NCI-H146 treated with DMSO at 0.1 percent for 48 hours (cell line): ENCODE data around the gene RGS7BP.
"Not testable (repeated sequence)": the region's sequence is repeated elsewhere in the genome, so short reads cannot be mapped to it uniquely, and the experiment has no call there.

Source experiments
- DNase-seq: peaks from one replicate; lab custom pipeline; 2025; ENCODE audit not compliant: unreplicated experiment; lab: John Stamatoyannopoulos, UW

RGS7BP gene

GRCh38 chr5:64557911-64558310 is 52.1 kb downstream of the RGS7BP start:
- no peak for DNase-seq

- not testable (repeated sequence) for DNase-seq
Observed at GRCh38 chr5:64558641-64559040, 52.8 kb downstream of the RGS7BP start.

DNA sequence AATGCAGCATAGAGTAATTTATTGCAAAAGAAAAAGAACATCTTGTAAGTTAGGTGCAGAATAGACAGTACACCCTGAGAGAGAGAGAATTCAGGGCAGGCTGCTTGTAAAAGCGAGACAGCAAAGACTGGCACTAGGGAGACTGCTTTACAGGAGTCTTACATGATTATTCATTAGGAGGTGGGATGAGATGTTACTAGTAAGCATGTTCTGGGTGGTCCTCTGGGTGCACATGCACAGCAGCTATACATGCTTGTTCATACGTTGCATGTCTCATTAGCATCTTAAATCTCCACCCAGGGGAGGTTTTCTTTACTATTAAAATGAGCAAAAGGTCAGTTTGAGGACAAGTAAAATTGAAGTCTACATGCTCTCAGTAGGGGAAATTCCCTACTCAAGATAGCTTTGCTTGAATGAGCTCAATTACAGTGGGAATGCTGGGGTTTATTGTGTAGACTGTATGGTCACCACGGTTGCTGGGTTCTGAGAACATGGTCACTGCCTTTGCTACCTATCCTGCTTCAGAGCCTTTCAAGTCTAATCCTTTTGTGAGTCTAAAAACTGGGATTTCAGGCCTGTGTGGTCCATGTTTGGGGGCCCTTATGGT is 60.6 kb downstream of the RGS7BP start:
- no peak for DNase-seq

DNA sequence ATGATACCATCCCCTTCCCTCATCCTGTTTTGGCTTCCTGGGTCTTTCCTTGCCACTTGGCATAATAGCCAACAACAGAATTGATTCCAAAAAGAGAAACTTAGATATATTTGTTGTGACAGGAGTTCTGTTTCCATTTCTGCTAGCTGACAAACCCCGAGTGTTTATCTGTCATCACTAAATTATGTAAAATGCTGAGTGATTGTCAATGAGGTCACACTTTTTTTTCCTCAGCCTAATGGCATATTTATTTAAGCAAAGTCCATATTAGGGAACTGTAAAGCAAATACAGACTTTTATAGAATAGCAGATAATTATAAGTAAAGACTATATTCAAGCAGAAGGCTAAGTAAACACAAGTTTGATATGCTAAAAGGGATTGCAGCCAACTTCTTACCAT is 64.0 kb downstream of the RGS7BP start:
- peak; percentile 58 for DNase-seq

DNA sequence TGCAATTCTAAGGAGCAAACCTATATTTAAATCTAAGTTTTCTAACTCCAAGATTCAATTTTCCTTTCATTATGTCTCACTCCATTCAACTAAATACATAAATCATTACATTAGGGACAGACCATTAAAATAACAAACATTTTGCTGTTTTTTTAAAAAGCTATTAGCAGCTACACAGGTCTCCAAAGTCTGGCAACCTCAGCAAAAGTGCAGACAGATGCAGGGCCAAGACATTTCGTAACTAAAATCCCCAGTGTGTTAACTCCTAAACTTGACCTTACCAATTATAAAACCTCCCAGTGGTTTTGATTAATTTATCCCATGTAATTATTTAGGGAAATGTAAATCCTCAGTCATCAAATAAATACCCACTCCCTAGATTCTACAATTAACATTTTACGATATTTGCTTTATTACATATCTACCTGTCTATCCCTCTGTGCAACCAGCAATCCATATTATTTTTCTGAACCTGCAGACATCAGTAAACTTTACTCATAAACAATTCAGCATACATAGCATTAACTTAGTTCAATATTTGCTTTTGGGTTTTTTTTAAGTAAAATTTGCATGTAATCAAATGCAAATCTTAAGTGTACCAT is 64.7 kb downstream of the RGS7BP start:
- DNase-seq: no peak

GRCh38 chr5:64575561-64575960 is 69.7 kb downstream of the RGS7BP start:
- no peak for DNase-seq

GRCh38 chr5:64576250-64576649 is 70.4 kb downstream of the RGS7BP start:
- no peak for DNase-seq

- DNase-seq: no peak
Observed at GRCh38 chr5:64585646-64586045, 79.8 kb downstream of the RGS7BP start.

DNA sequence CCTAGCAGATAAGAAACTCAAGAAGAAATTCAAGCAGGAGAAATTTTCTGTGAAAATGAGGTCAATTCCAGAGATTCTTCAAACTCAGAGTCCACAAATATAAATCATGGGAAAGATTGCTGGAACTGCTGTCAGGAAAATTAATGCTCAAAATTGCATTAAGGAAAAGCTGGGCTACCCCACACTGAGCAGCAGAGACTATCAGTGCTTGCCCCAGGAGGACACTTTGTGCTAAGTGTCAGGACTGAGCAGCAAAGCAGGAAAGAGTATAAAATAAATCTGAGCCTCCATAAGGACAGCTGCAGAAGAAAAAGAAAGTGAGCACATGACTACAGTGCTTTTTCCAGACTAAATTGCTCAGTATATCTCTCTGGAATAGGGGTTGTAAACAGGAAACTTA is 81.6 kb downstream of the RGS7BP start:
- no peak for DNase-seq

- no peak for DNase-seq
Observed at GRCh38 chr5:64592730-64593341, 87.0 kb downstream of the RGS7BP start.

DNA sequence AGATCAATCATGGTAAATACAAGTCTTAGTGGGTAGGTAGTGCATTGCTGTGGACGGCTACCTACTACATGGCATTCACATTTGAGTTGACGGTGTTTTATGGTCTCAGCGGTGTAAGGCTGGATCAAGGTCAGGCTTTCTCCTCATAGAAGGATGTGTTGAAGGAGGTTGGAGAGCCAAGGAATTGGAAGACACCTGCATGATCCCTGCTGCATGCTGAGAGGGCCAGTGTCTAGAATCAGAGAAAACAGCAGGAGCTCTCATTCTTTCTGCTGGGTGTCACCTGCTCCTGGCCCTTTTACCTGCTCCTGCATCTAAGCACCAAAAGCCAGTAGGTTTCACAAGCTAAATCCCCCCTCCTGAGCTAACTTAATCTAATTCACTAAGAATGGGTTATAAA is 88.2 kb downstream of the RGS7BP start:
- DNase-seq: no peak

- no peak for DNase-seq
Observed at GRCh38 chr5:64594601-64595000, 88.8 kb downstream of the RGS7BP start.

GRCh38 chr5:64595031-64595855 is 89.4 kb downstream of the RGS7BP start:
- peak; percentile 29 for DNase-seq

DNA sequence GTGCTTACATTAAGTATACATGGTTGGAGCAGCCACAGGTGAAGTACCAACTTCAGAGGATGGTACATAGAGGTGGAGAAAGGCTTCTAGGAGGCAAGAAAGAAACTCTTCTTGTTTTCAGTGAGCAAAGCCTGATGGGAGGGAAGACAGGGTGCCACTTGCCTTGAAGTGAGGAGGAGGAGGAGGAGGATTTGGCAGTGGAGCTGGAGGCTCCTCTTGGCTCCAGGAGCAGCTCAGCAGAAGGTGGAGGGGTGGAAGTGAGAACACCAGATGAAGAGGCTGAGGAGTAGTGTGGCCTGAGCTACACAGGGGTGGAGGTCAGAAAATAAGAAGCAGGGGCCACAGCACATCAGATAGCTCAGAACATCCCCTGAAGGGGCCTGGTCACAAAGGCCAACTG is 93.4 kb downstream of the RGS7BP start:
- no peak for DNase-seq

DNA sequence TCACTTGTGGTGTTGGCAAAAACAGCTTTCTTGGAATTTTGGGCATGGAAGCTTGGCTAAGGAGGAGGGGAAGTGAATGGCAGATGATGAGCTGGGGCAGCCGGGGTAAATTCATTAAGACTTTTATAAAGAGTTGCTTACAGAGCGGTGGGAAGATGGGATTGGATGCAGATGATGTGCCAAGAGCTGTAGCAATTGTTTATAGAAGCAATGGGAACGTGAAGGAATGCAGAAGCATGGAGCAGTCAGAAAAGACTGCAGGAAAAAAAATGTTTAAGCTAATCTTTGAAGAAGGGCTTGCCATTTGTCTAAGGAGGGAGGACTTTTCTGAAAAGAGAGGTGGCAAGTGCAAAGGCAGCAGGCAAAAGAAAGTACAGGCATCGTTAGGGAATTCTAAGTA is 97.9 kb downstream of the RGS7BP start:
- no peak for DNase-seq

DNA sequence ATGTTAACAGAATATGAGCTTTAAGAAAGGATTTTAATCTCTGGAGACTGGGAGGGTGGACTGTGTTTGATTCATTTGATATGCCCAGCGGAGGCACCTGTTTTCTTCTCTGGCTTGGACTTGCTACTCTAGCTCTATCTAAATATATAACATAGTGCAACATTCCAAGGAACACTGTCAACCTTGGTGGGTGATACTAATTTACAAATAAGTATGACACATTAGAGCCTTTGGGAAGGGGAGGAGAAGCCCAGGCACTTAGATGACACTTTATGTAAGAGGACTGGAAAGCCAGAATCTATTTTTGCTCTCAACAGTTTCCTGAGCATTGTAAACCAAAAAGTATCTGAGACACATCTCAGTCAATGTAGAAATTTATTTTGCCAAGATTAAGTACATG is 101.1 kb downstream of the RGS7BP start:
- no peak for DNase-seq

DNA sequence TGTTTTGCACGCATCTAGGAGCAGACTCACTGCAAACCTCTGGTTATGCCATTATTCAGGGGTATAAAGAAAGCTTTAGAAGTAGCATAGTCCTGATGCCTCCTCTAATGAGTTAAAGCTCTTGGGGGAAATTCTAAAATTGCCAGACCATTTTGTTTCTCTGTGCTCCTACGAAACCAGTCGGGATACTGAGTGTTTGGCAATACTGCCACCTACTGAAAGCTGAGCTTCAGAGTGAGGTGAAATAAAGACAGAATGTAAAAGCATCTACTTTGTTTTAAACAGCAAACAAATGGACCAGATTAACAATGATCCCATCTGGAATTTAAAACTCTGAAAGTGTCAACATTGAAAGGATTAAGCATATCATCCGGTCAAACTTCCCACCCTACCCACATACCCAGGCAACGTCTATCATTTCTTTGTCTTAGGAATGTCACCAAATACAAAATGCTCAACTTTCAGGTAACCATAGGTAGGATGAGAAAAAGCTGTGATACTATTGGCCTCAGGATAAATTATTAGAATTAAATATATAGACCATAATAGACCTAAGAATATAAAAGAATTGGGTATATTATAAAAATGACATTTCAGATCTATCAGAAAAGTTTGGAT is 106.6 kb downstream of the RGS7BP start:
- peak; percentile 25 for DNase-seq

- DNase-seq: no peak
Observed at GRCh38 chr5:64615895-64616294, 110.1 kb downstream of the RGS7BP start.

DNA sequence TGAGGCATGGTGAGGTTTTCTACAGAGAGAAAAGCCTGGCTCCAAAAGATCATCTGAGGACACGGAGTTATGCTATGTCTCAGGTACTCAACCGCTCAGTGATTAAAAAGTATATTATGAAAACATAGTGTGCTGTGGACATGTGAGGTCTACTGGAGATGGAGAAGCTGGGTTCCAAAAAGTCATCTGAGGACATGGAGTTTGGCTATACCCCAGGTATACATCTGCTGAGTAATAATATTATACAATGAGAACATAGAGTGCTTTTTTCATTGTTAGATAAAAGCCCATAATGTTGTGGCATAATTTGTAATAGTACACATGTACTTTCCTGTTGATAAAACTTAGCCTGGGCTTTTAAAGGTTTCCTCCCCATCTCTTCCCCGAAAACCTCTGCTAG is 113.8 kb downstream of the RGS7BP start:
- DNase-seq: no peak

DNA sequence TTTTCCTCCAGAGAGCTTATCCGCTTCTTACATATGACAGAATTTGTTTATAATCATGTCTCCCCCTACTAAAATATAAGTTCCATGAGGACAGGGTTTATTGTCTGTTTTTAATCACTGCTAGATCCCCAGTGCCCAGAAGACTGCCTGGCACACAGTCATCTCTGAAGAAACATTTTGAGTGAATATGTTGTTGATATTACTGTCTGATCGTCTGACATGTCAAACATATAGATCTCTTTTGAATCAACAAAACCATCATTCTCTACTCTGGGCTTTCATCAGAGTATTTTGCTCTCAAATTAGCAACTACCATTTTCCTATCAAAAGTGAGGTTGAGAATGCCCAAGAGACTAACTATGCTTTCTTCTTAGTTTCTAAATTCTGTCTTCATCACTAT is 117.2 kb downstream of the RGS7BP start:
- no peak for DNase-seq

GRCh38 chr5:64625678-64626077 is 119.9 kb downstream of the RGS7BP start:
- no peak for DNase-seq
